Choroid plexus epithelial cell (primary cell): Measurements from ENCODE around the gene FHL2.

Source experiments
- DNase-seq: peaks from one replicate; pipeline ENCODE4 v3.0.0-alpha.2; 2010; ENCODE audit warnings: low read depth
- H3K4me3 ChIP-seq: 2 replicates; pipeline ENCODE4 v1.5.1; 2011; ENCODE audit warnings: low read depth, mild to moderate bottlenecking, control low read depth, low read length, moderate library complexity
- TF ChIP-seq, protein P1 (sequence below): conservative IDR thresholded peaks from 2 replicates; pipeline ENCODE4 v1.5.1; 2011; ENCODE audit warnings: low read depth, mild to moderate bottlenecking, control low read depth, inconsistent platforms, low read length, moderate library complexity

Gene FHL2

DNA sequence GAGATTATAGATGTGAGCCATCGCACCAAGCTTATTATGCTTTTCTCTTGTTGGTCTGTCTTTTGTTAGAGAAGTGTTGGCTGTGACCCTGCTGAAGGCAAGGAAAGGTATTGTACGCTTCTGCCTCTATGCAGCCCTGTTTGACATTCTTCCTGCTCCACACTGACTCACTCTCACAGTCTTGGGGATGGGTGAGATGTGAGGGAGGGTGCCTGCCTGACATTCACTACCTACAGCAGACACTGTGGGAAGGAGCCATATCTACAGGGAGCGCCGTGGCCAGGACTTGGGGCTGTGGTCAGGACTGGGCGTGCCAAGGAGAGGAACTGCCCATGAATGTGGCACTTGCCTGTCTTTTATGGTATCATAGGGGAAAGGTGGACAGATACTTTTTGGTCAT lies 43.9 kb upstream of the FHL2 start:
- TF ChIP-seq, protein P1, sequence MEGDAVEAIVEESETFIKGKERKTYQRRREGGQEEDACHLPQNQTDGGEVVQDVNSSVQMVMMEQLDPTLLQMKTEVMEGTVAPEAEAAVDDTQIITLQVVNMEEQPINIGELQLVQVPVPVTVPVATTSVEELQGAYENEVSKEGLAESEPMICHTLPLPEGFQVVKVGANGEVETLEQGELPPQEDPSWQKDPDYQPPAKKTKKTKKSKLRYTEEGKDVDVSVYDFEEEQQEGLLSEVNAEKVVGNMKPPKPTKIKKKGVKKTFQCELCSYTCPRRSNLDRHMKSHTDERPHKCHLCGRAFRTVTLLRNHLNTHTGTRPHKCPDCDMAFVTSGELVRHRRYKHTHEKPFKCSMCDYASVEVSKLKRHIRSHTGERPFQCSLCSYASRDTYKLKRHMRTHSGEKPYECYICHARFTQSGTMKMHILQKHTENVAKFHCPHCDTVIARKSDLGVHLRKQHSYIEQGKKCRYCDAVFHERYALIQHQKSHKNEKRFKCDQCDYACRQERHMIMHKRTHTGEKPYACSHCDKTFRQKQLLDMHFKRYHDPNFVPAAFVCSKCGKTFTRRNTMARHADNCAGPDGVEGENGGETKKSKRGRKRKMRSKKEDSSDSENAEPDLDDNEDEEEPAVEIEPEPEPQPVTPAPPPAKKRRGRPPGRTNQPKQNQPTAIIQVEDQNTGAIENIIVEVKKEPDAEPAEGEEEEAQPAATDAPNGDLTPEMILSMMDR, result no peak
- no peak for DNase-seq
- no peak overlapping the region for H3K4me3 ChIP-seq

DNA sequence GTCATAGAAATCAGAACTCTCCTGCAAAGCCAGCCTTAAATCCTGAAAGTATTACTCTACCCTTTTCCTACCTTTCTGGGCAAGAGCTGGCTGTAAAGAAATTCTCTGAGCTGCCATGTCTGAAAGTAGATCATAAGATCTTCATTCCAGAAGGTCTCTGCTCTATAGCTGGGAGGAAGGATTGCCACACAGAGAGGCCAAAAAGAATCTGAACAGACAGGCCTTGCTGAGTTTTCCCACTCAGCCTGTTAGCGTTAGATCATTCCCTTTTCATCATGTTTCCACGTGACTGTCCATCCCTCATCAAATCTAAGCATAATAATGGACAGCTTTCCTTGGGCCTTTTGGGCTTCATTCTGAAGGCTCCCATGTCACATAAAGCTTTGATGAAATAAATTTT lies 43.2 kb upstream of the FHL2 start:
- DNase-seq, result peak; percentile 28
- TF ChIP-seq, protein P1, result no peak

DNA sequence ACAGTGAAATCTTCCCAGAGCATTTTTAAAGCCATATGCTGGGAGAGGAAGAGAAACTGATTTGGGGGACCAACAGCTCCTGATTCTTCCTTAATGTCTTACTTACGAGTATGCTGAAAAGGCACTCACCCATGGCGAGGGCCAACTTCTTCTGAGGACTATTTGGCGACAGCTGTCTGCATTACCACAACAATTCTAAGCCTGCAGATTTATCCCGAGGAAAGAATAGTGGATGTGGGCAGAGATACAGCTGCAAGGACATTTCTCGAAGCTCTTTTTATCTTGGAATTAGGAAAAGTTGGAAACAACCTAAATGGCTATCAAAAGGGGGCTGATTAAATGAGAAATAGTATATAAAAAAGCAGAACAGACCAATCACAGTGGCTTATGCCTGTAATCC lies 40.3 kb upstream of the FHL2 start:
- no peak overlapping the region for H3K4me3 ChIP-seq
- no peak for DNase-seq
- TF ChIP-seq, protein P1, result no peak

More for the DNA sequence above, 43.2 kb upstream of the FHL2 start:
- no peak overlapping the region for H3K4me3 ChIP-seq

DNA sequence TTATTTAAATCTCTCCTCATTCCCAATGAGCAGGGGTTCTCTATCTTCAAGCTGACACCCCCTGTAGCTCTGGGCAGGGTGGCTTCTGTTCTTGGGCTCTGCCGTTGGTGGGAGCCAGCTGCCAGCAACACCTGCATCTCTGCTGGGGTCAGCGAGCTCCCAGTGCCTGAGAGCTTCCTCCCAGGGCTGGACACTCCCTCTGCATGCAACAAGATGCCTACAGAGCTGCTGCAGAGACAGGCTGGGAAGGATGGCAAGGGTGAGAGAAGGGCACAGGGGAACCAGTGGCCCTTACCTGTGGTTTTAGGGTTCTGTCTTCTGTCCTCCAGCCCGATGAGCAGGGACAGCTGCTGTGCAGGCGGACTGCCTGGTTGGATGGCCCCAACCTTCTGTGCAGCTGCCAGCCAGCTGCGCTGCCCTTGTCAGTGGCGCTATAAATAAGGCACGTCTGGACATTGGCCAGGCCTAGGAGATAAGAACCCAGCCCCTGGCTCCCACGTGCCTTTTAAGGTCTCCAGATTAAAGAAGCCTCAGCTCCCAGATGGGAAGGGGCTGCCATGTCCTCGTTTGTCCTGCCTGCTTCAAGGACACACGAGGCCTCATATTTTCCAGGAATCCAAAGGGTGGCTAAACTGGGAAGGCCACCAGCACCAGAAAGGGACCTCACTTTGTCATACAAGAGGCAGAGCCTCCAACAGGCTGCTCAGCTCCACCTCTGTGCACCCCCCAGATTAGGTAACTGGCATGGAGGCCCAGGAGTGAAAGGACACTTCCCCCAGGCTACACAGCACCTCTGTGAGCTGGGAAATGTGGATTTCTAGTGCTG lies 39.5 kb upstream of the FHL2 start:
- TF ChIP-seq, protein P1, result no peak
- peak; percentile 62 for DNase-seq
- no peak overlapping the region for H3K4me3 ChIP-seq

DNA sequence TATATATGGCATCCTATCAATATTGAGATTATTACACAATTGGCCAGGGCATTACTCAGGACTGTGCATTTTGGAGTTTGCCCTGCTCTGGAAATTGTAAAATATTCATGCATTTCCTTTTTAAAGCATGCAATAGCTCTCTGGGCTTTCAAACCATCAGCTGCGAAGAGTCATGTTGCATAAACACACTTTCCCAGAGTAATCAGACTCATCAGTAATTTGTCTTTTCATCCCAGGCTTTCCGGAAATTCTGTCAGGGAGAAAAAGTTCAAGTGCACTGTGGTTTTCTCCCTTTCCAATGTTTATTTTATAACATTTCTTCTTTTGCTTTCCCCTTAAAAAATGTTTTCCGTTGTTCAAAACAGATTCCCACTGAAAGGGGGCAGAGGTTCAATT lies 38.9 kb upstream of the FHL2 start:
- DNase-seq, result peak; percentile 86
- no peak overlapping the region for H3K4me3 ChIP-seq
- TF ChIP-seq, protein P1, result no peak

DNA sequence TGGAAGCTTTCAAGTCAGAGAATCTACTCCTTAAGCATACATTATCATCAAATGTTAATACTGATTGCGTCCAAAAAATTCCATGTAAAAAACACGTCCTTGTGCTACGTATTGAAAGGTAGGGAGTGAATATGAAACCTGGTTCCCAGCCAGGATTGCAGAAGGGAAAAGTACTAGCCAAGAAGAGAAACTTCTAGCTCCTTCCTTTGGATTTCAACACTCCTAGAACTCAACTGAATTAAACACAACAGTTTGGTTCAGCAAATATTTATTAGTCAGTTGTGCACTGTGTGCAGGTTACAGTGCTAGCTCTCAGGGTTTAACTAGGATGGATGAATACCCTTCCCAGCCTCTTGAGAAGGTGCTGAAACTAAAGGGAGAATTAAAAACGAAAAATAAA lies 33.9 kb upstream of the FHL2 start:
- H3K4me3 ChIP-seq, result no peak overlapping the region
- peak; percentile 61 for DNase-seq
- TF ChIP-seq, protein P1, result no peak

DNA sequence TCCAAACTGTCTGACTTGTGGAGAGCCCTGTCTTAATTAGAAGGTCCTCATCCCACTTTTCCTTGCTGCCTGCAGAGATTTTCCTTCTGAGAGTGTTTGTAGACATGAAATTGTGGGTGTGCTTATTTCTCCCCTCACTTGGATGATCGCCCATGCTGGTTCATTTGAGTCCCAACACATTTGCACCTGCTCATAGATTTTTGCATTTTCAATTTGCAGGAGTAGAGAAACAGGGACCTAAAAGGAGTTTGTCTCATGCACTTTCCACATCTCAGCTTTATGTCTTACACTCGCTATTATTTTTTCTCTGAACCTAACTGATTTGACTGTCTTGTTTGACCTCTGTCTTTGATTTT lies 33.2 kb upstream of the FHL2 start:
- DNase-seq, result no peak
- no peak overlapping the region for H3K4me3 ChIP-seq
- TF ChIP-seq, protein P1, result no peak
